GM23248 (cell line): ENCODE data around the gene SERP2. TPM values are rescaled to one million over a fixed set of nuclear protein-coding genes. Genes with fewer than 3 reads are reported as not detected.

Experiments
- DNase-seq: peaks from one replicate; pipeline ENCODE4 v3.0.0-alpha.2; 2015
- H2AFZ ChIP-seq: fragments of 200-600 bp; sonication (generic); 2 replicates; pipeline ENCODE4 v1.6.1; 2016; ENCODE audit warnings: antibody characterized with exemption
- H3F3A ChIP-seq: fragments of 200-600 bp; sonication (generic); 2 replicates; pipeline ENCODE4 v1.6.1; 2016; ENCODE audit warnings: mild to moderate bottlenecking, antibody characterized with exemption, mixed run types; ENCODE audit not compliant: insufficient read depth
- H3K27ac ChIP-seq: fragments of 200-600 bp; sonication (generic); 2 replicates; pipeline ENCODE4 v1.5.1; 2016; ENCODE audit warnings: mild to moderate bottlenecking
- H3K27me3 ChIP-seq: fragments of 200-600 bp; sonication (generic); replicated peaks from 2 replicates; pipeline ENCODE4 v1.6.1; 2016; ENCODE audit warnings: mild to moderate bottlenecking; ENCODE audit not compliant: insufficient read depth
- H3K36me3 ChIP-seq: fragments of 200-600 bp; sonication (generic); 2 replicates; pipeline ENCODE4 v1.6.1; 2016; ENCODE audit warnings: low read depth, mild to moderate bottlenecking
- H3K4me1 ChIP-seq: fragments of 200-600 bp; sonication (generic); 2 replicates; pipeline ENCODE4 v1.6.1; 2016; ENCODE audit warnings: mild to moderate bottlenecking; ENCODE audit not compliant: insufficient read depth
- H3K4me2 ChIP-seq: fragments of 200-600 bp; sonication (generic); one replicate; pipeline ENCODE4 v1.6.1; 2016; ENCODE audit warnings: mild to moderate bottlenecking; ENCODE audit not compliant: unreplicated experiment
- H3K4me3 ChIP-seq: fragments of 200-600 bp; sonication (generic); 2 replicates; pipeline ENCODE4 v1.5.1; 2016; ENCODE audit warnings: mild to moderate bottlenecking
- H3K79me2 ChIP-seq: fragments of 200-600 bp; sonication (generic); 2 replicates; pipeline ENCODE4 v1.6.1; 2016; ENCODE audit warnings: mild to moderate bottlenecking; ENCODE audit not compliant: insufficient read depth
- H3K9ac ChIP-seq: fragments of 200-600 bp; sonication (generic); 2 replicates; pipeline ENCODE4 v1.6.1; 2016; ENCODE audit warnings: mild to moderate bottlenecking
- H3K9me2 ChIP-seq: fragments of 200-600 bp; sonication (generic); 2 replicates; pipeline ENCODE4 v1.6.1; 2016; ENCODE audit warnings: mixed run types, mild to moderate bottlenecking, moderate library complexity; ENCODE audit not compliant: insufficient read depth
- H3K9me3 ChIP-seq: fragments of 200-600 bp; sonication (generic); one replicate; pipeline ENCODE4 v1.6.1; 2017; ENCODE audit warnings: low read depth
- H4K20me1 ChIP-seq: fragments of 200-600 bp; sonication (generic); 2 replicates; pipeline ENCODE4 v1.6.0; 2016; ENCODE audit not compliant: insufficient read depth
- EZH2 ChIP-seq: fragments of 200-600 bp; sonication (generic); IDR thresholded peaks from 2 replicates; pipeline ENCODE4 v1.6.1; 2018; ENCODE audit warnings: antibody characterized with exemption, mild to moderate bottlenecking; ENCODE audit not compliant: insufficient read depth, poor library complexity, severe bottlenecking
- EZH2phosphoT487 ChIP-seq: fragments of 200-600 bp; sonication (generic); IDR thresholded peaks from 2 replicates; pipeline ENCODE4 v1.6.1; 2018; ENCODE audit warnings: antibody characterized with exemption, moderate library complexity, mild to moderate bottlenecking, low read depth; ENCODE audit not compliant: insufficient read depth
- WGBS, 2 experiments: methylation state at CpG; one replicate each; pipeline ENCODE4 v1.1.6; 2015 to 2017; ENCODE audit warnings: low lambda C conversion rate in 2 of 2, low coverage in 1 of 2; ENCODE audit errors: missing lambda C conversion rate in 2 of 2; 5-methylcytosine and 5-hydroxymethylcytosine counted together
- in situ Hi-C: fragments of 300-500 bp; cut with MboI; formaldehyde crosslinking; loops from 2 replicates; pipeline ENCODE4 v1.15.0; 2020
- polyA plus RNA-seq: library from polyadenylated mRNA; unstranded; fragments of >200 nt; fragmentation: Nextera tagmentation; extraction: Ambion mirVana; gene quantifications from 2 replicates; pipeline ENCODE4 v1.2.1, GENCODE V29; 2016
- total RNA-seq: library from RNA; depleted of rRNA; stranded (reverse); fragments of >200 nt; shearing (Covaris generic); gene quantifications from 2 replicates; pipeline ENCODE4 v1.2.3, GENCODE V29; 2014

Gene SERP2
- total and polyA plus RNA-seq, 2 experiments from 2014 or later: 2.8 to 3.2 TPM

DNA sequence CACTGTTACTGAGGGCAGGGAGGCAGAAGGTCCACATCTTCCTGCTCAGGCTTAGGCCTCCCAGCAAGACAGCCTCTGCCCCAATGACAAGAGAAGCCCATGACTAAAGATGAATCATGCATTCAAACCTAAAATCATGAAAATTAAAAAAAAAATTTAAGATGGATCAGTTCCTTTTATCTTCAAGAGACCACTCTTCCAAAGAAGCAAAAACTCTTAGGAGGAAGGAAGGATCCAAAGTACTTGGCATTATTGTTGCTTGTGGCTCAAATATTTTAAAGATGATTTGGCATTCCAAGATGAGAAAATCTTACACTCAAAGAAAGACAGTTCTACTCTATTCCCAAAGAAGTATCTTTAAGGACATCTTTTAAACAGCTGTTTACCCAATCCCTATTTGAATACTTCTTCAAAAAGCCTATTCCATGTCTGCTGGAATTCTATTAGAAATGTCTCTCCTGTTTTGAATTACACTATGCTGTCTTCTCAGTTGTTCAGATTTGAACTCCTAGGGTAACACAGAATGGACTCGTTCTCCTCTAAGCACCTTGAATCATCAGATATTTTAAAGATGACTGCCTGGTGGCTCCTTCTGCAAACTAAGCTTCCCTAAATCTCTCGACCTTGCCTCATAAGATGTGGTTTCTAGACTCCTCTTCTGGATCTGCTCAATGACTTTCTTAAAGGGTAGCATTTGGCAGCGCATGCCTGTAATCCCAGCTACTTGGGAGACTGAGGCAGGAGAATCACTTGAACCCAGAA lies 7.0 kb downstream of the SERP2 start:
- Histone ChIP-seq H3K4me3 (no peak overlapping the region), H3K36me3 (no peaks in the 10 kb centered on the region), H3K27ac (peak overlapping the region; percentile 45), H3K4me2 (peak overlapping the region; percentile 37), H3K79me2 (no peaks in the 10 kb centered on the region), H2AFZ (0 out of 2 replicates have a peak overlapping the region, but pooled peaks have one; percentile 2), H3K9me3 (no peaks in the 10 kb centered on the region), H3K9me2 (no peaks in the 10 kb centered on the region), H3F3A (peaks cover 24% of the 10 kb centered on the region), H3K9ac (no peak overlapping the region), H4K20me1 (no peaks in the 10 kb centered on the region), H3K27me3 (no peaks in the 10 kb centered on the region), H3K4me1 (peaks cover 16% of the 10 kb centered on the region)
- no peak for TF ChIP-seq EZH2
- no peak for TF ChIP-seq EZH2phosphoT487
- peak; percentile 67 for DNase-seq
- in situ Hi-C loops: no loop called here
- 36 to 37% methylated on average over 3 of the region's 3 CpGs for WGBS, 2 experiments

DNA sequence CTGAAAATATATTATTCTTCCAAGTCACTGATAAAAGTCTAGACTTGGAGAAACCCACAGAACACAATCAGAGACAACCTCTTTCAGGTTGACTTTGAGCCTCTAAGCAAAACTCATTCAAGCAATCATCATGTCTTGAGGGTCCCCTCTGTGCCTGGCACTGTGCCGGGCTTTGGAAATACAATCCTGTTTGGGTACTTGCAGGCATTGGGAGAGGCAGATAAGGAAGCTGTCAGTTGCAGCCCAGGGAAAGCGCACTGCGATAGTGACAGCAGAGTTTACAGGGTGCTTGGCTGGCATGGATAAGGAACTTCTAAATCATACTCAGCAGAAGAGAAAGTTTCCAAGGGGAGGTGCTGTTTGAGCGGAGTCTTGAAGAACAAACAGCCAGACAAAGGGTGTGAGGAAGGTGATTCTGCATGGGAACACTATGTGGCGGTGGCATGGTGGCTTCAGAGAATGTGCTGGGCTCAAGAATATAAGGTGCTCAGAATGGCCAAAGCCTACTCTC lies 9.1 kb downstream of the SERP2 start:
- H3K27ac ChIP-seq: no peak overlapping the region
- H4K20me1 ChIP-seq: no peaks in the 10 kb centered on the region
- TF ChIP-seq EZH2 (no peak), EZH2phosphoT487 (no peak)
- peaks cover 24% of the 10 kb centered on the region for H3F3A ChIP-seq
- H3K9me3 ChIP-seq: no peaks in the 10 kb centered on the region
- no peak overlapping the region for H3K4me3 ChIP-seq
- no peak for DNase-seq
- H3K27me3 ChIP-seq: no peaks in the 10 kb centered on the region
- H3K9me2 ChIP-seq: no peaks in the 10 kb centered on the region
- H3K9ac ChIP-seq: no peak overlapping the region
- in situ Hi-C loops: no loop called here
- H2AFZ ChIP-seq: no peak overlapping the region
- peaks cover 16% of the 10 kb centered on the region for H3K4me1 ChIP-seq
- H3K79me2 ChIP-seq: no peaks in the 10 kb centered on the region
- 88 to 97% methylated on average over 5 of the region's 5 CpGs for WGBS, 2 experiments
- no peaks in the 10 kb centered on the region for H3K36me3 ChIP-seq
- H3K4me2 ChIP-seq: no peak overlapping the region

DNA sequence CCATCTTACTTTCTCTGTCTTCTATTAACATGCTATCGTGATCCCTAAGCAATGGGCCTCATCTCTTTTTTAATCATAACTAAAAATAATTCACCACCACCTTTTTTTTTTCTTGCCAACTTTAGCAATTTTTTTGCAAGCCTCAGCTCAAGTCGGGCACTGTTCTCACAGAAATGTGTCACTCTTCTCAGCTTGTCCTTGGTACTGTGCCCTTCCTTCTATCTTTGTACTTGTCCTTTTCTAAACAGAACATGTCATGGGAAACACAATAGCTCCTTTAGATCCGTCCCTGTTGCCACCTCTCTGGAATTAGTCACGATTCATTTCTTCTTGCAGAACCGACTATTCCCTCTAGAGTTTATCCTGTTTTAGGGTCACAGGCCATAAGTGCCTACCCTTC lies 10.3 kb downstream of the SERP2 start:
- H3K9ac ChIP-seq: no peak overlapping the region
- no peak overlapping the region for H3K27ac ChIP-seq
- H3K4me1 ChIP-seq: peaks cover 16% of the 10 kb centered on the region
- TF ChIP-seq EZH2phosphoT487 (no peak), EZH2 (no peak)
- peaks cover 24% of the 10 kb centered on the region for H3F3A ChIP-seq
- H3K4me3 ChIP-seq: no peak overlapping the region
- no peaks in the 10 kb centered on the region for H3K9me2 ChIP-seq
- no peak overlapping the region for H2AFZ ChIP-seq
- 42 to 43% methylated on average over 5 of the region's 5 CpGs for WGBS, 2 experiments
- no peaks in the 10 kb centered on the region for H4K20me1 ChIP-seq
- no peaks in the 10 kb centered on the region for H3K79me2 ChIP-seq
- H3K4me2 ChIP-seq: no peak overlapping the region
- H3K36me3 ChIP-seq: no peaks in the 10 kb centered on the region
- no peaks in the 10 kb centered on the region for H3K27me3 ChIP-seq
- no peak for DNase-seq
- in situ Hi-C loops: no loop called here
- H3K9me3 ChIP-seq: no peaks in the 10 kb centered on the region

DNA sequence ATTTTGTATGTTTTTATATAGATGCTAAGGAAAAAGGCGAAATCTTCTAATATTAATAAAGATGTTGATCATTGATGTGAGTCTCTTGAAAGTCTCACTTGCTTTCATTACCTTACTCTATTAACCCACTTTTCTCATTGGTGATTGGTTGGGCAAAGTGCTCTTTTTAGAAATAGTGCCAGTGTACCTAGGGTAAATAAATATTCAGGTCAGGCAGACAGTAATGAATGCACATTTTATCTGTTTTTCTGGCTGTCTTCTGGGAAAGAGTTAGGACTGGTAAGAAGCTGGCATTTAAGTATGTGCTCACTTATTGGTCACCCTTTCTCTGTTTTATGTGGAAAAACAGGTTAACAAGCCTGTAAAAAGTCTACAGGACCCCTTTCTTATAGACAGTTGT lies 11.2 kb downstream of the SERP2 start:
- TF ChIP-seq EZH2phosphoT487 (no peak), EZH2 (no peak)

More for the DNA sequence above, 11.2 kb downstream of the SERP2 start:
- peaks cover 14% of the 10 kb centered on the region for H3K4me1 ChIP-seq
- no peaks in the 10 kb centered on the region for H4K20me1 ChIP-seq
- H3K4me3 ChIP-seq: no peak overlapping the region
- H3K4me2 ChIP-seq: no peak overlapping the region
- H3F3A ChIP-seq: peaks cover 21% of the 10 kb centered on the region
- no peaks in the 10 kb centered on the region for H3K27me3 ChIP-seq
- 90 to 96% methylated on average over 1 of the region's 1 CpG for WGBS, 2 experiments
- no peak overlapping the region for H3K27ac ChIP-seq
- in situ Hi-C loops: no loop called here
- no peak overlapping the region for H3K9ac ChIP-seq
- no peaks in the 10 kb centered on the region for H3K79me2 ChIP-seq
- DNase-seq: no peak
- H2AFZ ChIP-seq: no peak overlapping the region
- no peaks in the 10 kb centered on the region for H3K9me2 ChIP-seq
- H3K9me3 ChIP-seq: no peaks in the 10 kb centered on the region
- no peaks in the 10 kb centered on the region for H3K36me3 ChIP-seq
